ENCODE measurements around the gene RBM47.

- no peak for TF ChIP-seq POLR2AphosphoS5 (IDR thresholded peaks at IDR 0.05; ENCODE audit: low read depth)
- TF ChIP-seq REST (IDR thresholded peaks at IDR 0.05; ENCODE audit: unreplicated experiment) = no peak
- no peak for TF ChIP-seq CTCF (conservative IDR thresholded peaks at IDR 0.05; ENCODE audit: low read depth in 2 of 2)
- TF ChIP-seq EZH2phosphoT487 (IDR thresholded peaks at IDR 0.05; ENCODE audit: unreplicated experiment) = no peak
- no peak for TF ChIP-seq EZH2 (IDR thresholded peaks at IDR 0.05; ENCODE audit: low read depth, unreplicated experiment)
Measured at GRCh38 chr4:40576651-40577480, 52.8 kb downstream of the RBM47 start.

Data from GM23338 (cell line).